GM12872 (cell line): ENCODE results near the gene SLC34A3.

Experiments used
- CTCF ChIP-seq: IDR thresholded peaks from 3 replicates; pipeline ENCODE4 v1.5.1; 2011; ENCODE audit warnings: low read depth, mild to moderate bottlenecking, low read length, moderate library complexity; ENCODE audit not compliant: insufficient read depth

SLC34A3 gene

GRCh38 chr9:137267933-137268355 is 37.2 kb downstream of the SLC34A3 start:
- TF ChIP-seq CTCF = no peak

- TF ChIP-seq CTCF = no peak
Observed at GRCh38 chr9:137268538-137269201, 38.0 kb downstream of the SLC34A3 start.

- TF ChIP-seq CTCF = no peak
Observed at GRCh38 chr9:137269231-137269772, 38.6 kb downstream of the SLC34A3 start.

GRCh38 chr9:137270929-137271695 is 40.4 kb downstream of the SLC34A3 start:
- no peak for TF ChIP-seq CTCF

GRCh38 chr9:137271696-137272076 is 41.0 kb downstream of the SLC34A3 start:
- no peak for TF ChIP-seq CTCF

GRCh38 chr9:137272241-137273094 is 41.8 kb downstream of the SLC34A3 start:
- TF ChIP-seq CTCF = no peak

GRCh38 chr9:137273095-137273490 is 42.4 kb downstream of the SLC34A3 start:
- no peak for TF ChIP-seq CTCF
